SK-N-SH treated with all-trans-retinoic acid at 6 μM for 48 hours (cell line): ENCODE measurements around the gene ATG16L1.

Experiments used
- ARNTL ChIP-seq: fragments of 450-650 bp; formaldehyde crosslinking; IDR thresholded peaks from 2 replicates; pipeline ENCODE4 v1.5.0; 2020; ENCODE audit warnings: low read depth, mild to moderate bottlenecking, moderate library complexity, borderline replicate concordance
- OSR1 ChIP-seq: fragments of 250-450 bp; sonication (Bioruptor Pico); IDR thresholded peaks from 2 replicates; pipeline ENCODE4 v1.8.0; 2022; ENCODE audit warnings: moderate library complexity, mild to moderate bottlenecking, inconsistent platforms
- PPARA ChIP-seq: fragments of 250-450 bp; sonication (Bioruptor Pico); IDR thresholded peaks from 2 replicates; pipeline ENCODE4 v1.5.0; 2020; ENCODE audit warnings: mild to moderate bottlenecking, borderline replicate concordance
- RARB ChIP-seq: fragments of 250-450 bp; sonication (Bioruptor Pico); IDR thresholded peaks from 2 replicates; pipeline ENCODE4 v1.8.0; 2021; ENCODE audit warnings: mild to moderate bottlenecking, moderate library complexity
- SNAI2 ChIP-seq: fragments of 250-450 bp; sonication (Bioruptor Pico); IDR thresholded peaks from 2 replicates; pipeline ENCODE4 v1.5.0; 2020; ENCODE audit warnings: mild to moderate bottlenecking, moderate library complexity
- TCF4 ChIP-seq: fragments of 250-450 bp; sonication (Bioruptor Pico); IDR thresholded peaks from 2 replicates; pipeline ENCODE4 v1.8.0; 2021; ENCODE audit warnings: mild to moderate bottlenecking, moderate library complexity, borderline replicate concordance
- TF ChIP-seq, protein P1 (sequence below): fragments of 250-450 bp; sonication (Bioruptor Pico); IDR thresholded peaks from 2 replicates; pipeline ENCODE4 v1.8.0; 2020; ENCODE audit warnings: mild to moderate bottlenecking, moderate library complexity, borderline replicate concordance
- TF ChIP-seq, protein P2 (sequence below): fragments of 250-450 bp; sonication (Bioruptor Pico); IDR thresholded peaks from 2 replicates; pipeline ENCODE4 v1.5.1; 2020; ENCODE audit warnings: low read depth, mild to moderate bottlenecking, moderate library complexity
- TF ChIP-seq, protein P3 (sequence below): fragments of 250-450 bp; sonication (Bioruptor Pico); IDR thresholded peaks from 2 replicates; pipeline ENCODE4 v1.5.0; 2020; ENCODE audit warnings: mild to moderate bottlenecking, moderate library complexity

DNA sequence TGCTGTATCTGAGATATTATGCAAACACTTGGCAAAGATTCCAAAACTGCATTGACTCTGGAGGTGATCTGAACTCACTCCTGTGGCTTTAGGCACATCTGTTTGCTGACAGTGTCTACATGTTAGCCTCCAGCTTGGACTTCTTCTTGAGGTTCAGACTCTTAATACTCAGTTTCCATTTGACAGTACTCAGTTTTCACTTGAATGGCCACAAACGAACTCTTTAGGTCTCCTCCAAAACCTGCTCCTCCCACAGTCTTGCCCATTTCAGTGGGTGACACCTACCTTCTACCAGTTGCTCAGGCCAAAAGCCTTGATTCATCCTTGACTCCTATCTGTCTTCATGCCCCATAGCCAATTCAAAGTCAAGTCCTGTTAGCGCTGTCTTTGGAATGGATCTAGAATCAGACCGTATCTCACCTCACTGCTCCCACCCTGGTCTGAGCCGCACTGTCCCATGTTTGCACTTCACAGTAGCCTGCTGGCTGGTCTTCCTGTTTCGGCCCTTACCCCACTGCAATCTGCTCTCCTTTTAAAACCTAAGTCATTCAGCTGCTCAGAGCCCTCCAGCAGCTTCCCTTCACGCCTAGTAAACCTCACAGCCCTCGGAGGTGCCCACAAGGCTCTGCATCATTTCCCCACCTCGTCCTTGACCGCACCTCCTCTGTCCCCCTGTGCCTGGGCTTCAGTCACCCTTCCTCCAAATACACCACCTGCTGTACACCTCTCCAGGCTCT lies 10.5 kb downstream of the ATG16L1 start:
- TF ChIP-seq TCF4 (no peak), RARB (CRISPR knock-in tag) (no peak), SNAI2 (CRISPR knock-in tag) (no peak), PPARA (CRISPR knock-in tag) (no peak), OSR1 (CRISPR knock-in tag) (no peak), ARNTL (CRISPR knock-in tag) (no peak)
- TF ChIP-seq, protein P1, sequence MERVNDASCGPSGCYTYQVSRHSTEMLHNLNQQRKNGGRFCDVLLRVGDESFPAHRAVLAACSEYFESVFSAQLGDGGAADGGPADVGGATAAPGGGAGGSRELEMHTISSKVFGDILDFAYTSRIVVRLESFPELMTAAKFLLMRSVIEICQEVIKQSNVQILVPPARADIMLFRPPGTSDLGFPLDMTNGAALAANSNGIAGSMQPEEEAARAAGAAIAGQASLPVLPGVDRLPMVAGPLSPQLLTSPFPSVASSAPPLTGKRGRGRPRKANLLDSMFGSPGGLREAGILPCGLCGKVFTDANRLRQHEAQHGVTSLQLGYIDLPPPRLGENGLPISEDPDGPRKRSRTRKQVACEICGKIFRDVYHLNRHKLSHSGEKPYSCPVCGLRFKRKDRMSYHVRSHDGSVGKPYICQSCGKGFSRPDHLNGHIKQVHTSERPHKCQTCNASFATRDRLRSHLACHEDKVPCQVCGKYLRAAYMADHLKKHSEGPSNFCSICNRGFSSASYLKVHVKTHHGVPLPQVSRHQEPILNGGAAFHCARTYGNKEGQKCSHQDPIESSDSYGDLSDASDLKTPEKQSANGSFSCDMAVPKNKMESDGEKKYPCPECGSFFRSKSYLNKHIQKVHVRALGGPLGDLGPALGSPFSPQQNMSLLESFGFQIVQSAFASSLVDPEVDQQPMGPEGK: no peak
- TF ChIP-seq, protein P2, sequence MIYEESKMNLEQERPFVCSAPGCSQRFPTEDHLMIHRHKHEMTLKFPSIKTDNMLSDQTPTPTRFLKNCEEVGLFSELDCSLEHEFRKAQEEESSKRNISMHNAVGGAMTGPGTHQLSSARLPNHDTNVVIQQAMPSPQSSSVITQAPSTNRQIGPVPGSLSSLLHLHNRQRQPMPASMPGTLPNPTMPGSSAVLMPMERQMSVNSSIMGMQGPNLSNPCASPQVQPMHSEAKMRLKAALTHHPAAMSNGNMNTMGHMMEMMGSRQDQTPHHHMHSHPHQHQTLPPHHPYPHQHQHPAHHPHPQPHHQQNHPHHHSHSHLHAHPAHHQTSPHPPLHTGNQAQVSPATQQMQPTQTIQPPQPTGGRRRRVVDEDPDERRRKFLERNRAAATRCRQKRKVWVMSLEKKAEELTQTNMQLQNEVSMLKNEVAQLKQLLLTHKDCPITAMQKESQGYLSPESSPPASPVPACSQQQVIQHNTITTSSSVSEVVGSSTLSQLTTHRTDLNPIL (CRISPR knock-in tag): no peak
- TF ChIP-seq, protein P3, sequence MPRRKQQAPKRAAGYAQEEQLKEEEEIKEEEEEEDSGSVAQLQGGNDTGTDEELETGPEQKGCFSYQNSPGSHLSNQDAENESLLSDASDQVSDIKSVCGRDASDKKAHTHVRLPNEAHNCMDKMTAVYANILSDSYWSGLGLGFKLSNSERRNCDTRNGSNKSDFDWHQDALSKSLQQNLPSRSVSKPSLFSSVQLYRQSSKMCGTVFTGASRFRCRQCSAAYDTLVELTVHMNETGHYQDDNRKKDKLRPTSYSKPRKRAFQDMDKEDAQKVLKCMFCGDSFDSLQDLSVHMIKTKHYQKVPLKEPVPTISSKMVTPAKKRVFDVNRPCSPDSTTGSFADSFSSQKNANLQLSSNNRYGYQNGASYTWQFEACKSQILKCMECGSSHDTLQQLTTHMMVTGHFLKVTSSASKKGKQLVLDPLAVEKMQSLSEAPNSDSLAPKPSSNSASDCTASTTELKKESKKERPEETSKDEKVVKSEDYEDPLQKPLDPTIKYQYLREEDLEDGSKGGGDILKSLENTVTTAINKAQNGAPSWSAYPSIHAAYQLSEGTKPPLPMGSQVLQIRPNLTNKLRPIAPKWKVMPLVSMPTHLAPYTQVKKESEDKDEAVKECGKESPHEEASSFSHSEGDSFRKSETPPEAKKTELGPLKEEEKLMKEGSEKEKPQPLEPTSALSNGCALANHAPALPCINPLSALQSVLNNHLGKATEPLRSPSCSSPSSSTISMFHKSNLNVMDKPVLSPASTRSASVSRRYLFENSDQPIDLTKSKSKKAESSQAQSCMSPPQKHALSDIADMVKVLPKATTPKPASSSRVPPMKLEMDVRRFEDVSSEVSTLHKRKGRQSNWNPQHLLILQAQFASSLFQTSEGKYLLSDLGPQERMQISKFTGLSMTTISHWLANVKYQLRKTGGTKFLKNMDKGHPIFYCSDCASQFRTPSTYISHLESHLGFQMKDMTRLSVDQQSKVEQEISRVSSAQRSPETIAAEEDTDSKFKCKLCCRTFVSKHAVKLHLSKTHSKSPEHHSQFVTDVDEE (CRISPR knock-in tag): no peak
